Neural crest cell (in vitro differentiated cells): Measurements from ENCODE around the gene LMCD1. TPM values are rescaled to one million over a fixed set of nuclear protein-coding genes. Genes with fewer than 3 reads are reported as not detected.

ENCODE experiments used
- DNase-seq: peaks from one replicate; pipeline ENCODE4 v3.0.0; 2021; ENCODE audit warnings: low read depth, mixed read lengths, low spot score
- H3K27ac Mint-ChIP-seq: one replicate; pipeline ENCODE4 v1.8.0; 2021; ENCODE audit warnings: mild to moderate bottlenecking, mixed read lengths; ENCODE audit not compliant: unreplicated experiment
- H3K27me3 Mint-ChIP-seq: 2 replicates; pipeline ENCODE4 v1.8.0; 2021; ENCODE audit warnings: low read depth, mild to moderate bottlenecking, mixed read lengths
- H3K36me3 Mint-ChIP-seq: 2 replicates; pipeline ENCODE4 v1.8.0; 2021; ENCODE audit warnings: low read depth, mild to moderate bottlenecking, mixed read lengths
- H3K4me1 Mint-ChIP-seq: 2 replicates; pipeline ENCODE4 v1.8.0; 2021; ENCODE audit warnings: mixed read lengths
- H3K4me3 Mint-ChIP-seq: one replicate; pipeline ENCODE4 v1.8.0; 2021; ENCODE audit warnings: mild to moderate bottlenecking, mixed read lengths
- H3K9me3 Mint-ChIP-seq: 2 replicates; pipeline ENCODE4 v1.8.0; 2021; ENCODE audit warnings: mixed read lengths
- CTCF ChIP-seq: fragments of 200-600 bp; sonication (generic); conservative IDR thresholded peaks from 2 replicates; pipeline ENCODE4 v1.5.0; 2021; ENCODE audit warnings: antibody characterized with exemption, mild to moderate bottlenecking
- total RNA-seq: library from RNA; stranded (reverse); gene quantifications from 2 replicates; pipeline ENCODE4 v1.2.1, GENCODE V29; 2021

Gene LMCD1
- total RNA-seq, 1 donor from 2014 or later: 28.4 TPM

GRCh38 chr3:8608791-8609467 is 107.3 kb downstream of the LMCD1 start:
- DNase-seq: no peak
- H3K4me3 Mint-ChIP-seq: no peak overlapping the region
- H3K9me3 Mint-ChIP-seq: no peaks in the 10 kb centered on the region
- TF ChIP-seq CTCF: no peak
- peaks cover 26% of the 10 kb centered on the region for H3K4me1 Mint-ChIP-seq
- peaks cover 4% of the 10 kb centered on the region for H3K36me3 Mint-ChIP-seq
- H3K27ac Mint-ChIP-seq: peak overlapping the region; percentile 13
- H3K27me3 Mint-ChIP-seq: no peaks in the 10 kb centered on the region

- Mint-ChIP-seq H3K4me1 (peaks cover 26% of the 10 kb centered on the region), H3K9me3 (no peaks in the 10 kb centered on the region), H3K4me3 (no peak overlapping the region), H3K27ac (no peak overlapping the region), H3K36me3 (peaks cover 4% of the 10 kb centered on the region), H3K27me3 (no peaks in the 10 kb centered on the region)
- no peak for DNase-seq
- TF ChIP-seq CTCF: no peak
These were observed 109.3 kb downstream of the LMCD1 start for GRCh38 chr3:8610951-8611350.

GRCh38 chr3:8617921-8618320 is 116.3 kb downstream of the LMCD1 start:
- H3K4me3 Mint-ChIP-seq: no peak overlapping the region
- peaks cover 2% of the 10 kb centered on the region for H3K9me3 Mint-ChIP-seq
- TF ChIP-seq CTCF: no peak
- DNase-seq: no peak
- peaks cover 8% of the 10 kb centered on the region for H3K4me1 Mint-ChIP-seq
- peaks cover 19% of the 10 kb centered on the region for H3K36me3 Mint-ChIP-seq
- no peaks in the 10 kb centered on the region for H3K27me3 Mint-ChIP-seq
- H3K27ac Mint-ChIP-seq: no peak overlapping the region

- Mint-ChIP-seq H3K9me3 (peaks cover 2% of the 10 kb centered on the region), H3K27ac (no peak overlapping the region), H3K4me3 (no peak overlapping the region), H3K4me1 (peaks cover 16% of the 10 kb centered on the region), H3K36me3 (peaks cover 19% of the 10 kb centered on the region), H3K27me3 (no peaks in the 10 kb centered on the region)
- DNase-seq: no peak
- no peak for TF ChIP-seq CTCF
These were observed 117.3 kb downstream of the LMCD1 start for GRCh38 chr3:8618950-8619349.

GRCh38 chr3:8619548-8619947 is 117.9 kb downstream of the LMCD1 start:
- Mint-ChIP-seq H3K4me1 (peaks cover 16% of the 10 kb centered on the region), H3K27me3 (no peaks in the 10 kb centered on the region), H3K9me3 (peaks cover 2% of the 10 kb centered on the region), H3K4me3 (no peak overlapping the region), H3K36me3 (peaks cover 19% of the 10 kb centered on the region), H3K27ac (no peak overlapping the region)
- no peak for DNase-seq
- no peak for TF ChIP-seq CTCF
